IMR-90 (cell line): ENCODE results near the gene BANP. TPM values are rescaled to one million over a fixed set of nuclear protein-coding genes. Genes with fewer than 3 reads are reported as not detected.

Experiments used
- ATAC-seq: fragments of 200-7000 bp; cut with Tn5 transposase; 2 replicates; pipeline ENCODE4 v1.9.1; 2020; ENCODE audit warnings: low read depth, mild to moderate bottlenecking, moderate library complexity
- BruUV-seq: library from RNA; stranded (reverse); fragments of 400-500 nt; replicated peaks from 2 replicates; lab custom pipeline; 2021; lab: Mats Ljungman, UMichigan
- CTCF ChIA-PET: fragments of 300-600 bp; formaldehyde crosslinking; extraction: SDS; loops from one replicate; lab custom pipeline; 2021; ENCODE audit warnings: antibody characterized with exemption; lab: Yijun Ruan, JAX
- POLR2A ChIA-PET: fragments of 300-600 bp; sonication (Branson Sonifier 250); formaldehyde crosslinking; loops from one replicate; lab custom pipeline; 2022; ENCODE audit warnings: antibody characterized with exemption; ENCODE audit not compliant: unreplicated experiment; lab: Charles Lee
- DNase-seq: peaks from one replicate; pipeline ENCODE4 v3.0.0; 2013
- H2AFZ ChIP-seq: replicated peaks from 2 replicates; pipeline ENCODE3; 2013; ENCODE audit warnings: low read length, mild to moderate bottlenecking; ENCODE audit not compliant: poor library complexity
- H2AK5ac ChIP-seq: 2 replicates; pipeline ENCODE4 v1.6.1; 2013; ENCODE audit warnings: low read depth, low read length, inconsistent platforms
- H2AK9ac ChIP-seq: replicated peaks from 2 replicates; pipeline ENCODE3; 2013; ENCODE audit warnings: mild to moderate bottlenecking, low read depth, low read length, moderate library complexity; ENCODE audit not compliant: poor library complexity
- H2BK120ac ChIP-seq: 2 replicates; pipeline ENCODE4 v1.6.1; 2013; ENCODE audit warnings: low read depth, low read length, inconsistent platforms
- H2BK15ac ChIP-seq: 3 replicates; pipeline ENCODE4 v1.6.1; 2013; ENCODE audit warnings: low read depth, low read length, inconsistent platforms
- H2BK20ac ChIP-seq: 2 replicates; pipeline ENCODE4 v1.6.1; 2013; ENCODE audit warnings: low read depth, mild to moderate bottlenecking, inconsistent platforms, low read length, moderate library complexity
- H2BK5ac ChIP-seq: 2 replicates; pipeline ENCODE4 v1.6.1; 2013; ENCODE audit warnings: mild to moderate bottlenecking, low read depth, low read length, inconsistent platforms; ENCODE audit not compliant: poor library complexity, severe bottlenecking
- H3K14ac ChIP-seq: replicated peaks from 2 replicates; pipeline ENCODE4 v1.6.1; 2013; ENCODE audit warnings: low read depth, low read length, inconsistent platforms
- H3K18ac ChIP-seq: 2 replicates; pipeline ENCODE4 v1.6.1; 2013; ENCODE audit warnings: low read depth, low read length, control low read depth
- H3K23ac ChIP-seq: 2 replicates; pipeline ENCODE4 v1.6.1; 2013; ENCODE audit warnings: low read depth, low read length, inconsistent platforms
- H3K27ac ChIP-seq: 2 replicates; pipeline ENCODE4 v1.5.1; 2013; ENCODE audit warnings: mild to moderate bottlenecking, control low read depth, low read length; ENCODE audit not compliant: insufficient read depth
- H3K27me3 ChIP-seq: 2 replicates; pipeline ENCODE4 v1.6.1; 2013; ENCODE audit warnings: low read length; ENCODE audit not compliant: control insufficient read depth, insufficient read depth
- H3K36me3 ChIP-seq: 2 replicates; pipeline ENCODE4 v1.6.1; 2013; ENCODE audit warnings: low read length, mixed read lengths; ENCODE audit not compliant: control insufficient read depth, insufficient read depth
- H3K4ac ChIP-seq: 2 replicates; pipeline ENCODE4 v1.6.1; 2013; ENCODE audit warnings: low read depth, low read length, inconsistent platforms
- H3K4me1 ChIP-seq: 2 replicates; pipeline ENCODE4 v1.6.1; 2013; ENCODE audit warnings: low read length, mixed read lengths; ENCODE audit not compliant: control insufficient read depth, insufficient read depth
- H3K4me2 ChIP-seq: 2 replicates; pipeline ENCODE4 v1.6.1; 2013; ENCODE audit warnings: low read depth, mild to moderate bottlenecking, control low read depth, low read length, moderate library complexity
- H3K4me3 ChIP-seq: 2 replicates; pipeline ENCODE4 v1.5.1; 2013; ENCODE audit warnings: low read depth, mild to moderate bottlenecking, control low read depth, low read length, moderate library complexity; ENCODE audit not compliant: insufficient read depth
- H3K56ac ChIP-seq: 2 replicates; pipeline ENCODE4 v1.6.1; 2013; ENCODE audit warnings: low read length, inconsistent platforms; ENCODE audit not compliant: insufficient read depth; ENCODE audit errors: extremely low read depth
- H3K79me1 ChIP-seq, 2 experiments: 2 replicates each; pipeline ENCODE4 v1.6.1; 2013; ENCODE audit warnings: low read length in 2 of 2, inconsistent platforms in 1 of 2, low read depth in 1 of 2
- H3K9ac ChIP-seq: 2 replicates; pipeline ENCODE4 v1.6.1; 2013; ENCODE audit warnings: low read depth, low read length, control low read depth
- H3K9me1 ChIP-seq: 2 replicates; pipeline ENCODE4 v1.6.1; 2013; ENCODE audit warnings: low read length, inconsistent platforms; ENCODE audit not compliant: insufficient read depth
- H3K9me3 ChIP-seq: 2 replicates; pipeline ENCODE4 v1.6.1; 2013; ENCODE audit warnings: low read length; ENCODE audit not compliant: control insufficient read depth, insufficient read depth
- H4K20me1 ChIP-seq: 2 replicates; pipeline ENCODE4 v1.6.1; 2013; ENCODE audit warnings: low read length, inconsistent platforms; ENCODE audit not compliant: insufficient read depth
- H4K5ac ChIP-seq: 2 replicates; pipeline ENCODE4 v1.6.1; 2013; ENCODE audit warnings: mild to moderate bottlenecking, low read depth, low read length, control low read depth
- H4K8ac ChIP-seq, 2 experiments: 2 replicates each; pipeline ENCODE4 v1.6.1; 2013; ENCODE audit warnings: low read depth in 2 of 2, low read length in 2 of 2, control low read depth in 1 of 2, inconsistent platforms in 1 of 2
- H4K91ac ChIP-seq: 2 replicates; pipeline ENCODE4 v1.6.1; 2013; ENCODE audit warnings: low read depth, low read length, inconsistent platforms; ENCODE audit not compliant: insufficient read depth
- BHLHE40 ChIP-seq: fragments of 150-350 bp; IDR thresholded peaks from 2 replicates; pipeline ENCODE4 v1.6.1; 2016; ENCODE audit warnings: mild to moderate bottlenecking, low read depth, low read length
- CEBPB ChIP-seq: IDR thresholded peaks from 2 replicates; pipeline ENCODE4 v1.6.1; 2012; ENCODE audit warnings: low read depth, low read length, improper control_type of control experiment
- CHD1 ChIP-seq: IDR thresholded peaks from 2 replicates; pipeline ENCODE4 v1.6.1; 2012; ENCODE audit warnings: low read depth, low read length, improper control_type of control experiment
- CTCF ChIP-seq: conservative IDR thresholded peaks from 2 replicates; pipeline ENCODE4 v1.5.1; 2012; ENCODE audit warnings: mild to moderate bottlenecking, low read depth, low read length, improper control_type of control experiment
- FOS ChIP-seq: fragments of 150-350 bp; IDR thresholded peaks from 2 replicates; pipeline ENCODE4 v1.6.1; 2016; ENCODE audit warnings: low read depth, low read length
- MAFK ChIP-seq: IDR thresholded peaks from 2 replicates; pipeline ENCODE4 v1.6.1; 2012; ENCODE audit warnings: low read depth, low read length, improper control_type of control experiment
- MAZ ChIP-seq: IDR thresholded peaks from 2 replicates; pipeline ENCODE4 v1.6.1; 2012; ENCODE audit warnings: low read depth, mild to moderate bottlenecking, low read length, improper control_type of control experiment, moderate library complexity, borderline replicate concordance
- MXI1 ChIP-seq: IDR thresholded peaks from 2 replicates; pipeline ENCODE4 v1.6.1; 2012; ENCODE audit warnings: low read depth, mild to moderate bottlenecking, low read length, moderate library complexity, borderline replicate concordance
- NFE2L2 ChIP-seq: fragments of 150-350 bp; IDR thresholded peaks from 2 replicates; pipeline ENCODE4 v1.6.1; 2016; ENCODE audit warnings: low read depth, mild to moderate bottlenecking, low read length
- RAD21 ChIP-seq: IDR thresholded peaks from 2 replicates; pipeline ENCODE4 v1.6.1; 2012; ENCODE audit warnings: low read length, improper control_type of control experiment
- RCOR1 ChIP-seq: IDR thresholded peaks from 2 replicates; pipeline ENCODE4 v1.6.1; 2012; ENCODE audit warnings: mild to moderate bottlenecking, low read length, improper control_type of control experiment; ENCODE audit not compliant: insufficient replicate concordance
- RFX5 ChIP-seq: IDR thresholded peaks from 2 replicates; pipeline ENCODE4 v1.8.0; 2012; ENCODE audit warnings: low read depth, mild to moderate bottlenecking, low read length, moderate library complexity
- SMC3 ChIP-seq: fragments of 150-350 bp; IDR thresholded peaks from 2 replicates; pipeline ENCODE4 v1.6.1; 2016; ENCODE audit warnings: low read depth, mild to moderate bottlenecking, antibody characterized with exemption, low read length, moderate library complexity
- WGBS, 2 experiments: methylation state at CpG; one replicate each; pipeline versions ENCODE4 v1.1.5 to v1.1.7; 2013; ENCODE audit warnings: missing lambda C conversion rate in 2 of 2; ENCODE audit not compliant: insufficient read length in 1 of 2; ENCODE audit errors: extremely low coverage in 2 of 2; 5-methylcytosine and 5-hydroxymethylcytosine counted together
- dilution Hi-C: fragments of 300-500 bp; cut with HindIII; formaldehyde crosslinking; loops from one replicate; pipeline ENCODE4 v1.14.3; 2018; ENCODE audit warnings: low sequenced_read_pairs; ENCODE audit not compliant: unreplicated experiment
- in situ Hi-C: fragments of 300-500 bp; cut with MboI; formaldehyde crosslinking; loops from 3 replicates; pipeline ENCODE4 v1.14.3; 2019; ENCODE audit warnings: low sequenced_read_pairs, inconsistent platforms, mixed read lengths
- intact Hi-C: fragments of 100-400 bp; cut with micrococcal nuclease; formaldehyde crosslinking; loops from 2 replicates; pipeline ENCODE4 v1.10.0; 2022
- polyA plus RNA-seq, 3 experiments: library from polyadenylated mRNA; depleted of rRNA; stranded (reverse); fragments of >200 nt; gene quantifications; 2 replicates each; pipeline ENCODE4 v1.2.3, GENCODE V29; 2012; ENCODE audit warnings: low replicate concordance in 1 of 3
- total RNA-seq: library from RNA; depleted of rRNA; stranded (reverse); fragments of >200 nt; gene quantifications from 2 replicates; pipeline ENCODE4 v1.2.3, GENCODE V29; 2012
- TF ChIP-seq, protein P1 (sequence below): fragments of 150-350 bp; IDR thresholded peaks from 2 replicates; pipeline ENCODE4 v1.6.1; 2017; ENCODE audit warnings: mild to moderate bottlenecking, antibody characterized with exemption, low read length, low read depth
- TF ChIP-seq, protein P2 (sequence below): fragments of 150-350 bp; IDR thresholded peaks from 2 replicates; pipeline ENCODE4 v1.6.1; 2016; ENCODE audit warnings: low read depth, mild to moderate bottlenecking, low read length, moderate library complexity, borderline replicate concordance

The BANP gene
- total and polyA plus RNA-seq, 2 of the 4 experiments (the other 2 are of a cell fraction): 17.4 to 17.9 TPM

- dilution Hi-C loops: no loop called here
- no peak overlapping the region for H3K4me2 ChIP-seq
- intact Hi-C loops: no loop called here
- H2AK5ac ChIP-seq: no peak overlapping the region
- H3K4me3 ChIP-seq: no peak overlapping the region
- H2BK5ac ChIP-seq: no peak overlapping the region
- H3K14ac ChIP-seq: no peak overlapping the region
- H4K20me1 ChIP-seq: no peaks in the 10 kb centered on the region
- H2BK120ac ChIP-seq: no peak overlapping the region
- H3K56ac ChIP-seq: no peak overlapping the region
- peaks cover 16% of the 10 kb centered on the region for H3K27me3 ChIP-seq
- peaks cover 3% of the 10 kb centered on the region; the same call in 1 of the 2 replicates for H3K9me1 ChIP-seq
- no peak overlapping the region for H4K8ac ChIP-seq
- in situ Hi-C loops: no loop called here
- ChIA-PET POLR2A (no interaction called here), CTCF (no interaction called here)
- H3K23ac ChIP-seq: no peak overlapping the region
- H2AFZ ChIP-seq: no peak overlapping the region
- peaks cover 10% of the 10 kb centered on the region for H3K9me3 ChIP-seq
- no peak overlapping the region for H3K18ac ChIP-seq
- ATAC-seq (no peak), DNase-seq (no peak)
- no peaks in the 10 kb centered on the region for H3K79me1 ChIP-seq
- no peak overlapping the region for H2BK20ac ChIP-seq
- no TSS peak for BruUV-seq
- H2AK9ac ChIP-seq: no peak overlapping the region
- H2BK15ac ChIP-seq: no peak overlapping the region
- no peak overlapping the region for H3K4ac ChIP-seq
- 92% methylated on average over 9 of the region's 17 CpGs; no CpG with 5 or more reads in 1 of the 2 experiments for WGBS, 2 experiments
- H3K36me3 ChIP-seq: no peaks in the 10 kb centered on the region
- TF ChIP-seq, protein P1, sequence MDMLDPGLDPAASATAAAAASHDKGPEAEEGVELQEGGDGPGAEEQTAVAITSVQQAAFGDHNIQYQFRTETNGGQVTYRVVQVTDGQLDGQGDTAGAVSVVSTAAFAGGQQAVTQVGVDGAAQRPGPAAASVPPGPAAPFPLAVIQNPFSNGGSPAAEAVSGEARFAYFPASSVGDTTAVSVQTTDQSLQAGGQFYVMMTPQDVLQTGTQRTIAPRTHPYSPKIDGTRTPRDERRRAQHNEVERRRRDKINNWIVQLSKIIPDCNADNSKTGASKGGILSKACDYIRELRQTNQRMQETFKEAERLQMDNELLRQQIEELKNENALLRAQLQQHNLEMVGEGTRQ: no peak
- TF ChIP-seq RFX5 (no peak), CTCF (no peak), SMC3 (no peak), MAZ (no peak), CEBPB (no peak), RCOR1 (no peak), BHLHE40 (no peak), NFE2L2 (no peak), MXI1 (no peak), FOS (no peak), CHD1 (no peak), RAD21 (no peak), MAFK (no peak)
- TF ChIP-seq, protein P2, sequence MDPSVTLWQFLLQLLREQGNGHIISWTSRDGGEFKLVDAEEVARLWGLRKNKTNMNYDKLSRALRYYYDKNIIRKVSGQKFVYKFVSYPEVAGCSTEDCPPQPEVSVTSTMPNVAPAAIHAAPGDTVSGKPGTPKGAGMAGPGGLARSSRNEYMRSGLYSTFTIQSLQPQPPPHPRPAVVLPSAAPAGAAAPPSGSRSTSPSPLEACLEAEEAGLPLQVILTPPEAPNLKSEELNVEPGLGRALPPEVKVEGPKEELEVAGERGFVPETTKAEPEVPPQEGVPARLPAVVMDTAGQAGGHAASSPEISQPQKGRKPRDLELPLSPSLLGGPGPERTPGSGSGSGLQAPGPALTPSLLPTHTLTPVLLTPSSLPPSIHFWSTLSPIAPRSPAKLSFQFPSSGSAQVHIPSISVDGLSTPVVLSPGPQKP: no peak
- no peak overlapping the region for H4K91ac ChIP-seq
- H3K4me1 ChIP-seq: no peaks in the 10 kb centered on the region; the same call in 1 of the 2 replicates
- H3K9ac ChIP-seq: no peak overlapping the region
- no peak overlapping the region for H3K27ac ChIP-seq
- no peak overlapping the region for H4K5ac ChIP-seq
These were observed 148.3 kb downstream of the BANP start for GRCh38 chr16:88099563-88099890.
